Skeletal muscle satellite cell (primary cell): ENCODE data around the gene TMEM45B.
"Not testable (repeated sequence)": the region's sequence is repeated elsewhere in the genome, so short reads cannot be mapped to it uniquely, and the experiment has no call there.

Source experiments
- H3K27me3 ChIP-seq: 2 replicates; pipeline ENCODE4 v1.7.0; 2013; ENCODE audit warnings: low read length; ENCODE audit not compliant: control insufficient read depth, insufficient read depth
- H3K36me3 ChIP-seq: 2 replicates; pipeline ENCODE4 v1.7.0; 2013; ENCODE audit warnings: mild to moderate bottlenecking, control low read depth, low read length; ENCODE audit not compliant: insufficient read depth
- H3K4me1 ChIP-seq: 2 replicates; pipeline ENCODE4 v1.7.0; 2013; ENCODE audit warnings: low read length; ENCODE audit not compliant: control insufficient read depth, insufficient read depth
- H3K4me2 ChIP-seq: 2 replicates; pipeline ENCODE4 v1.7.0; 2013; ENCODE audit warnings: mild to moderate bottlenecking, low read length
- H3K4me3 ChIP-seq: 2 replicates; pipeline ENCODE4 v1.7.0; 2013; ENCODE audit warnings: low read length
- H3K9ac ChIP-seq: 2 replicates; pipeline ENCODE4 v1.7.0; 2013; ENCODE audit warnings: mild to moderate bottlenecking, low read depth, low read length, moderate library complexity
- H3K9me3 ChIP-seq: replicated peaks from 2 replicates; pipeline ENCODE4 v1.7.0; 2013; ENCODE audit warnings: mild to moderate bottlenecking, control low read depth, low read length

The TMEM45B gene

GRCh38 chr11:129787532-129788155 lies 28.0 kb upstream of the TMEM45B start:
- Histone ChIP-seq H3K36me3 (no peaks in the 10 kb centered on the region), H3K9me3 (no peaks in the 10 kb centered on the region), H3K9ac (no peak overlapping the region), H3K4me2 (no peak overlapping the region), H3K27me3 (peaks cover 54% of the 10 kb centered on the region), H3K4me1 (no peaks in the 10 kb centered on the region), H3K4me3 (no peak overlapping the region)

- Histone ChIP-seq H3K4me3 (no peak overlapping the region), H3K9ac (no peak overlapping the region), H3K4me1 (no peaks in the 10 kb centered on the region), H3K36me3 (no peaks in the 10 kb centered on the region), H3K4me2 (no peak overlapping the region), H3K9me3 (no peaks in the 10 kb centered on the region), H3K27me3 (peaks cover 58% of the 10 kb centered on the region)
These were observed 27.4 kb upstream of the TMEM45B start for GRCh38 chr11:129788278-129788677.

GRCh38 chr11:129790106-129790505 lies 25.5 kb upstream of the TMEM45B start:
- Histone ChIP-seq H3K36me3 (no peaks in the 10 kb centered on the region), H3K27me3 (peaks cover 56% of the 10 kb centered on the region), H3K9me3 (peaks cover 2% of the 10 kb centered on the region), H3K4me1 (no peaks in the 10 kb centered on the region), H3K9ac (no peak overlapping the region), H3K4me2 (no peak overlapping the region), H3K4me3 (no peak overlapping the region)

GRCh38 chr11:129791515-129791914 lies 24.1 kb upstream of the TMEM45B start:
- no peak overlapping the region for H3K4me2 ChIP-seq
- H3K27me3 ChIP-seq, result peaks cover 64% of the 10 kb centered on the region
- no peaks in the 10 kb centered on the region for H3K36me3 ChIP-seq
- H3K9me3 ChIP-seq, result peaks cover 6% of the 10 kb centered on the region
- no peak overlapping the region for H3K4me3 ChIP-seq
- no peaks in the 10 kb centered on the region for H3K4me1 ChIP-seq
- no peak overlapping the region for H3K9ac ChIP-seq

GRCh38 chr11:129792663-129793062 lies 23.0 kb upstream of the TMEM45B start:
- Histone ChIP-seq H3K9ac (no peak overlapping the region), H3K9me3 (peaks cover 6% of the 10 kb centered on the region), H3K4me2 (no peak overlapping the region), H3K27me3 (peaks cover 61% of the 10 kb centered on the region), H3K4me1 (no peaks in the 10 kb centered on the region), H3K4me3 (no peak overlapping the region), H3K36me3 (no peaks in the 10 kb centered on the region)

- Histone ChIP-seq H3K9ac (no peak overlapping the region), H3K4me1 (no peaks in the 10 kb centered on the region), H3K9me3 (peaks cover 6% of the 10 kb centered on the region), H3K4me2 (no peak overlapping the region), H3K27me3 (peaks cover 56% of the 10 kb centered on the region), H3K4me3 (no peak overlapping the region), H3K36me3 (no peaks in the 10 kb centered on the region)
These were observed 20.6 kb upstream of the TMEM45B start for GRCh38 chr11:129795089-129795488.

GRCh38 chr11:129798212-129798611 lies 17.4 kb upstream of the TMEM45B start:
- no peak overlapping the region for H3K4me2 ChIP-seq
- H3K9me3 ChIP-seq, result peaks cover 6% of the 10 kb centered on the region
- peaks cover 39% of the 10 kb centered on the region for H3K27me3 ChIP-seq
- no peak overlapping the region for H3K9ac ChIP-seq
- no peaks in the 10 kb centered on the region for H3K36me3 ChIP-seq
- no peaks in the 10 kb centered on the region for H3K4me1 ChIP-seq
- no peak overlapping the region for H3K4me3 ChIP-seq

GRCh38 chr11:129800162-129800561 lies 15.5 kb upstream of the TMEM45B start:
- peaks cover 45% of the 10 kb centered on the region for H3K27me3 ChIP-seq
- H3K9ac ChIP-seq, H3K4me3 ChIP-seq: not testable (repeated sequence)

GRCh38 chr11:129800655-129801054 lies 15.0 kb upstream of the TMEM45B start:
- Histone ChIP-seq H3K9ac (no peak overlapping the region), H3K4me2 (no peak overlapping the region), H3K4me1 (no peaks in the 10 kb centered on the region), H3K27me3 (peaks cover 44% of the 10 kb centered on the region), H3K36me3 (no peaks in the 10 kb centered on the region), H3K9me3 (no peaks in the 10 kb centered on the region), H3K4me3 (no peak overlapping the region)

More at GRCh38 chr11:129800162-129800561, 15.5 kb upstream of the TMEM45B start:
- not testable (repeated sequence) for H3K36me3 ChIP-seq, H3K9me3 ChIP-seq, H3K4me2 ChIP-seq, H3K4me1 ChIP-seq

- Histone ChIP-seq H3K4me3 (no peak overlapping the region), H3K9ac (no peak overlapping the region), H3K36me3 (no peaks in the 10 kb centered on the region), H3K9me3 (no peaks in the 10 kb centered on the region), H3K27me3 (peaks cover 40% of the 10 kb centered on the region), H3K4me2 (no peak overlapping the region), H3K4me1 (no peaks in the 10 kb centered on the region)
These were observed 12.1 kb upstream of the TMEM45B start for GRCh38 chr11:129803533-129803932.

- Histone ChIP-seq H3K4me1 (no peaks in the 10 kb centered on the region), H3K36me3 (no peaks in the 10 kb centered on the region), H3K4me3 (no peak overlapping the region), H3K9me3 (no peaks in the 10 kb centered on the region), H3K9ac (no peak overlapping the region), H3K4me2 (no peak overlapping the region), H3K27me3 (peaks cover 38% of the 10 kb centered on the region)
These were observed 11.6 kb upstream of the TMEM45B start for GRCh38 chr11:129804012-129804411.

GRCh38 chr11:129808241-129808640 lies 7.4 kb upstream of the TMEM45B start:
- peaks cover 30% of the 10 kb centered on the region for H3K27me3 ChIP-seq
- H3K9ac ChIP-seq, H3K9me3 ChIP-seq, H3K4me1 ChIP-seq, H3K4me2 ChIP-seq, H3K36me3 ChIP-seq, H3K4me3 ChIP-seq: not testable (repeated sequence)
